ENCODE results near the gene SEC16A.

- TF ChIP-seq, protein P1, sequence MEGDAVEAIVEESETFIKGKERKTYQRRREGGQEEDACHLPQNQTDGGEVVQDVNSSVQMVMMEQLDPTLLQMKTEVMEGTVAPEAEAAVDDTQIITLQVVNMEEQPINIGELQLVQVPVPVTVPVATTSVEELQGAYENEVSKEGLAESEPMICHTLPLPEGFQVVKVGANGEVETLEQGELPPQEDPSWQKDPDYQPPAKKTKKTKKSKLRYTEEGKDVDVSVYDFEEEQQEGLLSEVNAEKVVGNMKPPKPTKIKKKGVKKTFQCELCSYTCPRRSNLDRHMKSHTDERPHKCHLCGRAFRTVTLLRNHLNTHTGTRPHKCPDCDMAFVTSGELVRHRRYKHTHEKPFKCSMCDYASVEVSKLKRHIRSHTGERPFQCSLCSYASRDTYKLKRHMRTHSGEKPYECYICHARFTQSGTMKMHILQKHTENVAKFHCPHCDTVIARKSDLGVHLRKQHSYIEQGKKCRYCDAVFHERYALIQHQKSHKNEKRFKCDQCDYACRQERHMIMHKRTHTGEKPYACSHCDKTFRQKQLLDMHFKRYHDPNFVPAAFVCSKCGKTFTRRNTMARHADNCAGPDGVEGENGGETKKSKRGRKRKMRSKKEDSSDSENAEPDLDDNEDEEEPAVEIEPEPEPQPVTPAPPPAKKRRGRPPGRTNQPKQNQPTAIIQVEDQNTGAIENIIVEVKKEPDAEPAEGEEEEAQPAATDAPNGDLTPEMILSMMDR (IDR thresholded peaks at IDR 0.05; ENCODE audit: extremely low read depth in 1 of 2, insufficient read depth in 1 of 2, low read depth in 1 of 2, low read length in 2 of 2): no peak
- TF ChIP-seq POLR2A (IDR thresholded peaks at IDR 0.05; ENCODE audit: low read depth, low read length) (no peak), POLR2AphosphoS5 (IDR thresholded peaks at IDR 0.05; ENCODE audit: insufficient read depth, low read depth, low read length) (no peak), EZH2 (IDR thresholded peaks at IDR 0.05; ENCODE audit: borderline replicate concordance, low read depth, low read length, severe bottlenecking) (no peak), MYC (IDR thresholded peaks at IDR 0.05; ENCODE audit: low read depth, low read length) (no peak), JUN (IDR thresholded peaks at IDR 0.05; ENCODE audit: borderline replicate concordance, insufficient read depth, insufficient read length, low read depth) (no peak)
- TF ChIP-seq, protein P2, sequence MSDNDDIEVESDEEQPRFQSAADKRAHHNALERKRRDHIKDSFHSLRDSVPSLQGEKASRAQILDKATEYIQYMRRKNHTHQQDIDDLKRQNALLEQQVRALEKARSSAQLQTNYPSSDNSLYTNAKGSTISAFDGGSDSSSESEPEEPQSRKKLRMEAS (IDR thresholded peaks at IDR 0.05; ENCODE audit: insufficient read depth, insufficient read length): no peak
Observed at GRCh38 chr9:136424750-136425362, 58.0 kb downstream of the SEC16A start.

Data from endothelial cell of umbilical vein (primary cell).